ENCODE results near the gene FIGNL2.

DNA sequence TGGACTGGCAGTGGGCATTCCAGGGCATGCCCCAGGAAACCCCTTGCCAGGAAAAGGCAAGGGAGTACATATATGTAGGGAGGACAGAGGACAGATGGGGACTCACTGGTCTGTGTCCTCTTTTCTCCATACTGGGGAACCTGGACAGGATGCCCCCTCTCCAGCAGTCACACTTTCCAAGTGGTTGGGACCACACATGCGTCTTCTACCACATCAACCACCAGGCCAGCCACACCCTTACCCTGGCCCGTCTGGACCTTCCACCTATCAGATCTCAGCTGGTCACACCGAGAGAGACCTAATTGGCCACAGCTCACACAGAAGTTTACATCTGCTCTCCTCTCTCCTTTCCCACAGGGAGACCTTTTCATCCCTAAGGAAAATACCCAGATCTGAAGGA, 47.7 kb upstream of the FIGNL2 start:
- TF ChIP-seq CTCF (IDR thresholded peaks at IDR 0.05 in 8 of 11, conservative IDR thresholded peaks at IDR 0.05 in 3 of 11) = no peak
- no peak for TF ChIP-seq POLR2A (IDR thresholded peaks at IDR 0.05)
- no peak for TF ChIP-seq POLR2AphosphoS5 (IDR thresholded peaks at IDR 0.05)

Data from spleen (tissue), 7 donors.